Esophagus squamous epithelium (tissue), 5 donors: ENCODE results near the gene TRABD2B. TPM values are rescaled to one million over a fixed set of nuclear protein-coding genes. Genes with fewer than 3 reads are reported as not detected.

Experiments used
- DNase-seq: peaks from one replicate; lab custom pipeline; 2025; lab: John Stamatoyannopoulos, UW
- H3K27ac ChIP-seq, 4 donors: fragments of 200-600 bp; sonication (generic); one replicate each; pipeline ENCODE4 v1.5.1; 2016 to 2019; ENCODE audit warnings: mild to moderate bottlenecking in 1 of 4
- H3K27me3 ChIP-seq, 4 donors: fragments of 200-600 bp; sonication (generic); 1 replicate in 3 of 4; 2 replicates in 1 of 4; pipeline versions ENCODE4 v1.5.1 to v1.6.0; 2017 to 2021; ENCODE audit warnings: antibody characterized with exemption in 1 of 4
- H3K36me3 ChIP-seq, 3 donors: fragments of 200-600 bp; sonication (generic); one replicate each; pipeline ENCODE4 v1.5.1; 2016 to 2019
- H3K4me1 ChIP-seq, 3 donors: fragments of 200-600 bp; sonication (generic); one replicate each; pipeline ENCODE4 v1.5.1; 2017 to 2019
- H3K4me3 ChIP-seq, 4 donors: fragments of 200-600 bp; sonication (generic); 1 replicate in 3 of 4; 2 replicates in 1 of 4; pipeline ENCODE4 v1.5.1; 2016 to 2019; ENCODE audit warnings: mild to moderate bottlenecking in 2 of 4, moderate library complexity in 1 of 4
- H3K9me3 ChIP-seq, 3 donors: fragments of 200-600 bp; sonication (generic); one replicate each; pipeline ENCODE4 v1.5.1; 2016 to 2019
- CTCF ChIP-seq, 6 experiments: fragments of 450-650 bp in 4 of 6; fragments of 200-600 bp in 2 of 6; sonication (generic) in 2 of 6; IDR thresholded peaks; one replicate each; pipeline ENCODE4 v1.5.1; 2016 to 2019; ENCODE audit warnings: antibody characterized with exemption in 6 of 6, mild to moderate bottlenecking in 4 of 6, moderate library complexity in 4 of 6
- POLR2A ChIP-seq, 4 donors: fragments of 450-650 bp; IDR thresholded peaks; one replicate each; pipeline ENCODE4 v1.6.1; 2017; ENCODE audit warnings: antibody characterized with exemption in 4 of 4, mild to moderate bottlenecking in 4 of 4, moderate library complexity in 3 of 4
- WGBS, 2 donors: methylation state at CpG; one replicate each; pipeline ENCODE4 v1.1.5; 2018; 5-methylcytosine and 5-hydroxymethylcytosine counted together
- intact Hi-C: fragments of 100-400 bp; cut with DNase I; formaldehyde crosslinking; loops from one replicate; pipeline ENCODE4 v1.15.0; 2022
- total RNA-seq, 4 donors: library from RNA; depleted of rRNA; stranded (reverse); fragments of >200 nt; gene quantifications; one replicate each; pipeline ENCODE4 v1.1.0, GENCODE V29; 2016
- donor health status: DM: yes; HTN: yes; CAD: no.

Gene TRABD2B
- total RNA-seq, 4 donors from 2014 or later = 0.26 to 1.7 (median 0.50) TPM

GRCh38 chr1:47828978-47829377 lies 168.2 kb downstream of the TRABD2B start:
- H3K27ac ChIP-seq = peak overlapping the region in 1 of 4 donors; percentile 34
- DNase-seq = no peak
- no peak overlapping the region for H3K4me3 ChIP-seq
- H3K27me3 ChIP-seq = no peaks in the 10 kb centered on the region
- no peaks in the 10 kb centered on the region for H3K36me3 ChIP-seq
- intact Hi-C loops = no loop called here
- H3K9me3 ChIP-seq = peaks cover 0 to 1% (median 0%) of the 10 kb centered on the region in 3 donors
- 56% methylated on average over 2 of the region's 2 CpGs; no CpG with 5 or more reads in 1 of the 2 donors for WGBS, 2 donors
- H3K4me1 ChIP-seq = peaks cover 3 to 56% (median 4%) of the 10 kb centered on the region in 3 donors
- TF ChIP-seq POLR2A (IDR thresholded peaks at IDR 0.05) = no peak
- no peak for TF ChIP-seq CTCF (IDR thresholded peaks at IDR 0.05)

GRCh38 chr1:47827109-47827508 lies 170.1 kb downstream of the TRABD2B start:
- intact Hi-C loops = no loop called here
- Histone ChIP-seq H3K27me3 (no peaks in the 10 kb centered on the region), H3K4me3 (no peak overlapping the region), H3K9me3 (no peaks in the 10 kb centered on the region), H3K36me3 (no peaks in the 10 kb centered on the region), H3K4me1 (peaks cover 3 to 70% (median 3%) of the 10 kb centered on the region in 3 donors), H3K27ac (no peak overlapping the region)
- TF ChIP-seq CTCF (IDR thresholded peaks at IDR 0.05) (no peak), POLR2A (IDR thresholded peaks at IDR 0.05) (no peak)
- no peak for DNase-seq
- WGBS, 2 donors = 76% methylated on average over 6 of the region's 6 CpGs; no CpG with 5 or more reads in 1 of the 2 donors

- Histone ChIP-seq H3K27me3 (no peaks in the 10 kb centered on the region), H3K9me3 (no peaks in the 10 kb centered on the region), H3K36me3 (no peaks in the 10 kb centered on the region), H3K4me1 (peaks cover 0 to 65% (median 0%) of the 10 kb centered on the region in 3 donors), H3K4me3 (no peak overlapping the region), H3K27ac (no peak overlapping the region)
- TF ChIP-seq CTCF (IDR thresholded peaks at IDR 0.05) = no peak
- TF ChIP-seq POLR2A (IDR thresholded peaks at IDR 0.05) = no peak
- no peak for DNase-seq
- intact Hi-C loops = no loop called here
- 54 to 62% methylated on average over 3 to 6 of the region's 8 CpGs for WGBS, 2 donors
Observed at GRCh38 chr1:47824716-47825115, 172.5 kb downstream of the TRABD2B start.

GRCh38 chr1:47824297-47824696 lies 172.9 kb downstream of the TRABD2B start:
- no peak for DNase-seq
- no peaks in the 10 kb centered on the region for H3K27me3 ChIP-seq
- no peak overlapping the region for H3K27ac ChIP-seq
- intact Hi-C loops = no loop called here
- 90% methylated on average over 2 of the region's 3 CpGs; no CpG with 5 or more reads in 1 of the 2 donors for WGBS, 2 donors
- H3K4me1 ChIP-seq = peaks cover 0 to 63% (median 0%) of the 10 kb centered on the region in 3 donors
- no peak overlapping the region for H3K4me3 ChIP-seq
- H3K9me3 ChIP-seq = no peaks in the 10 kb centered on the region
- no peak for TF ChIP-seq POLR2A (IDR thresholded peaks at IDR 0.05)
- no peak for TF ChIP-seq CTCF (IDR thresholded peaks at IDR 0.05)
- H3K36me3 ChIP-seq = no peaks in the 10 kb centered on the region

GRCh38 chr1:47823040-47823808 lies 174.0 kb downstream of the TRABD2B start:
- 40 to 53% methylated on average over 4 of the region's 9 CpGs for WGBS, 2 donors
- intact Hi-C loops = no loop called here
- no peaks in the 10 kb centered on the region for H3K9me3 ChIP-seq
- no peak overlapping the region for H3K4me3 ChIP-seq
- H3K36me3 ChIP-seq = no peaks in the 10 kb centered on the region
- H3K4me1 ChIP-seq = peaks cover 0 to 59% (median 0%) of the 10 kb centered on the region in 3 donors
- no peak overlapping the region for H3K27ac ChIP-seq
- no peak for TF ChIP-seq POLR2A (IDR thresholded peaks at IDR 0.05)
- TF ChIP-seq CTCF (IDR thresholded peaks at IDR 0.05) = no peak
- no peak for DNase-seq
- H3K27me3 ChIP-seq = no peaks in the 10 kb centered on the region
